Gastroesophageal sphincter (tissue), 4 donors: Measurements from ENCODE around the gene HOXD8. TPM values are rescaled to one million over a fixed set of nuclear protein-coding genes. Genes with fewer than 3 reads are reported as not detected.

Source experiments
- ATAC-seq: fragments of 150-250 bp; one replicate; pipeline ENCODE4 v1.9.1; 2016; ENCODE audit warnings: mild to moderate bottlenecking, moderate library complexity
- H3K27ac ChIP-seq, 4 donors: fragments of 200-600 bp; sonication (generic) in 3 of 4; 1 replicate in 3 of 4; 2 replicates in 1 of 4; pipeline ENCODE4 v1.5.1; 2016 to 2019
- H3K27me3 ChIP-seq: fragments of 200-600 bp; sonication (generic); one replicate; pipeline ENCODE4 v1.5.1; 2019
- H3K36me3 ChIP-seq, 2 donors: fragments of 200-600 bp; sonication (generic); one replicate each; pipeline ENCODE4 v1.5.1; 2019; ENCODE audit warnings: control low read depth in 1 of 2
- H3K4me1 ChIP-seq, 3 donors: fragments of 200-600 bp; sonication (generic); 1 replicate in 2 of 3; 2 replicates in 1 of 3; pipeline ENCODE4 v1.5.1; 2016 to 2019; ENCODE audit warnings: control low read depth in 2 of 3
- H3K4me3 ChIP-seq, 2 donors: fragments of 200-600 bp; sonication (generic); one replicate each; pipeline ENCODE4 v1.5.1; 2019; ENCODE audit warnings: mild to moderate bottlenecking in 1 of 2, moderate library complexity in 1 of 2
- H3K9me3 ChIP-seq, 3 donors: fragments of 200-600 bp; sonication (generic); one replicate each; pipeline ENCODE4 v1.5.1; 2017 to 2019; ENCODE audit warnings: control low read depth in 2 of 3
- EP300 ChIP-seq: sonication (generic); formaldehyde crosslinking; IDR thresholded peaks from one replicate; pipeline ENCODE4 v1.6.1; 2017; ENCODE audit warnings: antibody characterized with exemption, mild to moderate bottlenecking
- POLR2A ChIP-seq, 2 donors: fragments of 450-650 bp; IDR thresholded peaks; one replicate each; pipeline ENCODE4 v1.6.1; 2017; ENCODE audit warnings: antibody characterized with exemption in 2 of 2, mild to moderate bottlenecking in 2 of 2, moderate library complexity in 1 of 2
- POLR2AphosphoS5 ChIP-seq: sonication (generic); formaldehyde crosslinking; IDR thresholded peaks from one replicate; pipeline ENCODE4 v1.6.1; 2017; ENCODE audit warnings: antibody characterized with exemption
- WGBS, 2 donors: methylation state at CpG; one replicate each; pipeline ENCODE4 v1.1.5; 2018; ENCODE audit warnings: low coverage in 1 of 2; 5-methylcytosine and 5-hydroxymethylcytosine counted together
- total RNA-seq, 4 donors: library from RNA; depleted of rRNA; stranded (reverse); fragments of >200 nt; gene quantifications; one replicate each; pipeline ENCODE4 v1.1.0, GENCODE V29; 2016
- TF ChIP-seq, protein P1 (sequence below), 4 experiments: fragments of 200-600 bp in 2 of 4; fragments of 450-650 bp in 2 of 4; sonication (generic) in 1 of 4; IDR thresholded peaks; one replicate each; pipeline ENCODE4 v1.5.1; 2017 to 2019; ENCODE audit warnings: antibody characterized with exemption in 4 of 4, mild to moderate bottlenecking in 2 of 4, moderate library complexity in 2 of 4

HOXD8 gene
- total RNA-seq, 4 donors from 2014 or later: 2.3 to 6.9 (median 3.4) TPM

DNA sequence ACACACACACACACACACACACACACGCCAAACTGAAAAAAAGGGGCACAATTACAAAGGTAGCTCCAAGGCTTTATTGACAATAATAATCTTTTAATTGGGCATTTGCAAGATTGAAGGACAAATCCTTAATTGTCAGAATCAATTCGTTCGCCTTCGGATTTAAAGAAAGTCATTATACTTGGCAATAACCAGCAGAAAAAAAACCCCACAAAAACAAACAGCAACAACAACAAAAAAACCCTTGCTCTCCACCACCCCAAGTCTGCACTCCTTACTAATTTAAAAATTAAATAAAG is 1.8 kb upstream of the HOXD8 start:
- 18 to 25% methylated on average over 3 to 4 of the region's 4 CpGs for WGBS, 2 donors
- H3K4me3 ChIP-seq: no peak overlapping the region
- no peaks in the 10 kb centered on the region for H3K36me3 ChIP-seq
- H3K27ac ChIP-seq: no peak overlapping the region
- H3K9me3 ChIP-seq: no peaks in the 10 kb centered on the region
- no peak for ATAC-seq
- peaks cover 100% of the 10 kb centered on the region for H3K27me3 ChIP-seq
- no peak for TF ChIP-seq POLR2AphosphoS5
- no peak for TF ChIP-seq EP300
- TF ChIP-seq POLR2A (IDR thresholded peaks at IDR 0.05): no peak
- TF ChIP-seq, protein P1, sequence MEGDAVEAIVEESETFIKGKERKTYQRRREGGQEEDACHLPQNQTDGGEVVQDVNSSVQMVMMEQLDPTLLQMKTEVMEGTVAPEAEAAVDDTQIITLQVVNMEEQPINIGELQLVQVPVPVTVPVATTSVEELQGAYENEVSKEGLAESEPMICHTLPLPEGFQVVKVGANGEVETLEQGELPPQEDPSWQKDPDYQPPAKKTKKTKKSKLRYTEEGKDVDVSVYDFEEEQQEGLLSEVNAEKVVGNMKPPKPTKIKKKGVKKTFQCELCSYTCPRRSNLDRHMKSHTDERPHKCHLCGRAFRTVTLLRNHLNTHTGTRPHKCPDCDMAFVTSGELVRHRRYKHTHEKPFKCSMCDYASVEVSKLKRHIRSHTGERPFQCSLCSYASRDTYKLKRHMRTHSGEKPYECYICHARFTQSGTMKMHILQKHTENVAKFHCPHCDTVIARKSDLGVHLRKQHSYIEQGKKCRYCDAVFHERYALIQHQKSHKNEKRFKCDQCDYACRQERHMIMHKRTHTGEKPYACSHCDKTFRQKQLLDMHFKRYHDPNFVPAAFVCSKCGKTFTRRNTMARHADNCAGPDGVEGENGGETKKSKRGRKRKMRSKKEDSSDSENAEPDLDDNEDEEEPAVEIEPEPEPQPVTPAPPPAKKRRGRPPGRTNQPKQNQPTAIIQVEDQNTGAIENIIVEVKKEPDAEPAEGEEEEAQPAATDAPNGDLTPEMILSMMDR (IDR thresholded peaks at IDR 0.05): no peak
- H3K4me1 ChIP-seq: peaks cover 0 to 58% (median 15%) of the 10 kb centered on the region in 3 donors

DNA sequence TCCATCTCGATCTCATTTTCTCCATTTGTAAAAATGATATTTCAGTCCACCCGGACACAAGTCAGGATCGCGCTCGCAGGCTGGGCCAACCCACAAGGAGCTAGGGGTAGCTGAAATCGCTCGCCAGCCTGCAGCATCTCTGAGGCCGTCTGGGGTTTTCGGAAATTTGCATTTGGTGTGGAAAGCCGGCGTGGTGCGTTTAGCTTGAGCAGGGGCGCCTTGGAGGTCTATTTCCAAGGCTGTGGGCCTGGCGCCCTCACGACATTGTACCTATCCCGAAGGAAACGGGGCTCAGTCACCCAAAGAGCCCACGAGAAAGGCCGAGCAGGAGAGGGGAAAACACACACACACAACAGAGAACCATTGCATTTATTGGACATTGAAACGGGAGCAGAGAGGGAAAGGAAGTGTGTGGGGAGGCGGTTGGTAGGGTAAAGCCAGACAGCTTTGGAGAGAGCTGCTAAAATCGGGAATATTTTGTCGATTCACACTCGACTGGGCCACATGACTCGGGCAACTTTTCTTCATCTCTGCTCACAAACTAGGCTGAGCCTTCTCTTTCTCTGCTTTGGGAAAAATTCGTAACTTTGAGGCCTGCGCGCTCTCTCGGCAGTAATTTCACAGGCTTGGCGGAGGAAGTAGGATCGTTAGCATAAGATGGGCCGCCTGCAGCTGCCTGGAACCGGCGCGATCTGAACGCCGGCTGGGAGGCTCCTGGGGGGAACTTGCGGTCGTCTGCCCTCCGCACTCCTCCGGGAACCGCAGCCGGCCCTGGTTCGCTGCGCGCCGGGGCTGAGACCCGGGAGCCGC is 1.1 kb upstream of the HOXD8 start:
- WGBS, 2 donors: 17 to 19% methylated on average over 14 to 17 of the region's 49 CpGs
- H3K36me3 ChIP-seq: no peaks in the 10 kb centered on the region
- H3K4me1 ChIP-seq: peaks cover 0 to 51% (median 9%) of the 10 kb centered on the region in 3 donors
- TF ChIP-seq POLR2A (IDR thresholded peaks at IDR 0.05) (no peak), EP300 (no peak), POLR2AphosphoS5 (no peak)
- TF ChIP-seq, protein P1 (IDR thresholded peaks at IDR 0.05): no peak
- H3K9me3 ChIP-seq: no peaks in the 10 kb centered on the region
- no peak for ATAC-seq
- peak overlapping the region in 3 of 4 donors; percentile 18 to 84 (median 77) for H3K27ac ChIP-seq
- H3K4me3 ChIP-seq: peak overlapping the region in 1 of 2 donors; percentile 57
- peaks cover 100% of the 10 kb centered on the region for H3K27me3 ChIP-seq

DNA sequence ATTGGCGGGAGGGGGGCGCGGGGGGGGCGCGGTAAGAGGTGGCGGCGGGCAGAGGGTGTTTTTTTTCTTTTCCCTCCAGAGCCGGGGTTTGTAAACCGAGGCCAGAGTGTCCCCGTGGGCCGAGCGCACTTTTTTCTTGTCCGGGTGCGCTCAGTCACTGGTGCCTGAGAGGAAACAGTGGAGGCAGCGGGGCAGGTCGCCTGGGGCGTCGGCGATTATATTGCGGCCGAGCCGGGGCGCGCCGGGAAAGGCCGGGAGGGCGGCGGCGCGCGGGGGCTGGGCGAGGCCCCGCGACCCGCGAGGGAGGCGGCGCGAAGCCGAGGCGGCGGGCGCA is 275 bp downstream of the HOXD8 start:
- Histone ChIP-seq H3K27me3 (peaks cover 100% of the 10 kb centered on the region), H3K4me1 (peaks cover 0 to 45% (median 9%) of the 10 kb centered on the region in 3 donors), H3K36me3 (no peaks in the 10 kb centered on the region), H3K4me3 (peak overlapping the region; percentile 13 to 57), H3K9me3 (no peaks in the 10 kb centered on the region), H3K27ac (peak overlapping the region in 3 of 4 donors; percentile 68 to 84 (median 77))
- TF ChIP-seq, protein P1 (IDR thresholded peaks at IDR 0.05): no peak
- TF ChIP-seq POLR2AphosphoS5 (no peak), POLR2A (IDR thresholded peaks at IDR 0.05) (no peak), EP300 (no peak)
- no peak for ATAC-seq
- WGBS, 2 donors: no CpG with 5 or more reads among the region's 43 CpGs

DNA sequence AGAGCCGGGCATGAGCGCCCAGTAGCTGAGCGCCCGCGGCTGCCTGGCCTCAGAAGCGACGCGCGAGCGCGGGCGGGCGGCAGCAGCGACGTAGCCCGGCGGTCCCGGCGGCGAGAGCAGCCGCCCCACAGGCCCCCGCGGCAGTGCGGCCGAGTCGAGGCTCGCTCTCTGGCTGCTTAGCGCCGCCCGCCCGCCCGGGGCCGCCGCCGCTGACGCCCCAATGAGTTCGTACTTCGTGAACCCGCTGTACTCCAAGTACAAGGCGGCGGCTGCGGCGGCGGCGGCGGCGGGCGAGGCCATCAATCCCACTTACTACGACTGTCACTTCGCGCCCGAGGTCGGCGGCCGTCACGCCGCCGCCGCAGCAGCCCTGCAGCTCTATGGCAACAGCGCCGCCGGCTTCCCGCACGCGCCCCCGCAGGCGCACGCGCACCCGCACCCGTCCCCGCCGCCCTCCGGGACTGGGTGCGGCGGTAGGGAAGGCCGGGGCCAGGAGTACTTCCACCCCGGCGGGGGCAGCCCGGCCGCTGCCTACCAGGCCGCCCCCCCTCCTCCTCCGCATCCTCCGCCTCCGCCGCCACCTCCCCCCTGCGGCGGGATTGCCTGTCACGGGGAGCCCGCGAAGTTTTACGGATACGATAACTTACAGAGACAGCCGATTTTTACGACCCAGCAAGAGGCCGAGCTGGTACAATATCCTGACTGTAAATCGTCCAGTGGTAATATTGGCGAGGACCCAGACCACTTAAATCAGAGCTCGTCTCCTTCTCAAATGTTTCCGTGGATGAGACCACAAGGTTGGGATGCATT is 847 bp downstream of the HOXD8 start:
- H3K27me3 ChIP-seq: peaks cover 100% of the 10 kb centered on the region
- TF ChIP-seq POLR2A (IDR thresholded peaks at IDR 0.05) (peak in 1 of 2 donors; percentile 5), EP300 (no peak)
- peaks cover 0 to 45% (median 9%) of the 10 kb centered on the region in 3 donors for H3K4me1 ChIP-seq
- H3K4me3 ChIP-seq: peak overlapping the region; percentile 26 to 57
- peak; percentile 52 for ATAC-seq
- H3K27ac ChIP-seq: peak overlapping the region in 3 of 4 donors; percentile 68 to 84 (median 77)
- no peaks in the 10 kb centered on the region for H3K9me3 ChIP-seq
- H3K36me3 ChIP-seq: no peaks in the 10 kb centered on the region
- WGBS, 2 donors: 9 to 12% methylated on average over 6 to 9 of the region's 100 CpGs

DNA sequence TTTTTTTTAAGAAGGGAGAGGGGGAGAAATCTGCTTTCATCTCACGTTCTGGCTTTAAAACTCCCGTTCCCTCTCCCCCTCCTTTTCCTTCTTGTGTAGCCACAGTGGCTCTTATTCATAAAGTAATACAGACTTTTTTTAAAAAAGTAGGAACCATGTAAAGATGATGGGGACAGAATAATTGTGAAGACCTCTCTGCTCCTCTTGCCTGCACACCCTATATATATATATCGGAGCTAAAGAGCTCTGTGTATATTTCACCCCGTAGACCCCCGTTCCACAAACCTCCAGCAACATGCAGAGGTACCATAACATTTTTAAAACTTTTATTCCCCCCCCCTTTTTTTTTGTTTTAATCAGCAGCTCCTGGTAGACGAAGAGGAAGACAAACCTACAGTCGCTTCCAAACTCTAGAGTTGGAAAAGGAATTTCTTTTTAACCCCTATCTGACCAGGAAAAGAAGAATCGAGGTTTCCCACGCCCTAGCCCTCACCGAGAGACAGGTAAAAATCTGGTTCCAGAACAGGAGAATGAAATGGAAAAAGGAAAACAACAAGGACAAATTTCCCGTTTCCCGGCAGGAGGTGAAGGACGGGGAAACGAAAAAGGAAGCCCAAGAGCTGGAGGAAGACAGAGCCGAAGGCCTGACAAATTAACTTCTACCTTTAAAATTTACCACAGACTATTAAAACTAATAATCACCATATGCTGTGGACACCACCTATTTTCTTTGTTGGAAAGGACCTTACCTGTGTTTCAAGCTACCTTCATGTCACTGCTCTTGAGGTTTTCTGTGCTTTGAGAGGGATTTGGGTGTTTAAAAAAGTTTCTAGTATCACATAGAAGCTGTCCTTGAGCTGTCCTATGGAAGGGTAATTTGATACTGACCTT is 1.7 kb downstream of the HOXD8 start:
- 10 to 14% methylated on average over 13 to 15 of the region's 15 CpGs for WGBS, 2 donors
- H3K27me3 ChIP-seq: peaks cover 100% of the 10 kb centered on the region
- H3K4me1 ChIP-seq: peaks cover 0 to 48% (median 9%) of the 10 kb centered on the region in 3 donors
- TF ChIP-seq, protein P1 (IDR thresholded peaks at IDR 0.05): no peak
- TF ChIP-seq POLR2AphosphoS5 (no peak), EP300 (no peak), POLR2A (IDR thresholded peaks at IDR 0.05) (no peak)
- H3K9me3 ChIP-seq: no peaks in the 10 kb centered on the region
- no peak for ATAC-seq
- peak overlapping the region in 1 of 2 donors; percentile 57 for H3K4me3 ChIP-seq
- peak overlapping the region in 3 of 4 donors; percentile 68 to 84 (median 77) for H3K27ac ChIP-seq
- no peaks in the 10 kb centered on the region for H3K36me3 ChIP-seq
